A549 (cell line): ENCODE data around the gene DES. TPM values are rescaled to one million over a fixed set of nuclear protein-coding genes. Genes with fewer than 3 reads are reported as not detected.

Source experiments
- ATAC-seq, 2 experiments: fragments of 200-7000 bp in 1 of 2; fragments of >200 bp in 1 of 2; cut with Nextera tagmentation in 1 of 2; cut with Tn5 transposase in 1 of 2; 3 replicates each; pipeline versions ENCODE4 v1.8.0 to v1.9.1; 2018 to 2020; ENCODE audit warnings: mild to moderate bottlenecking in 1 of 2, moderate library complexity in 1 of 2
- CTCF ChIA-PET: fragments of 300-600 bp; sonication (Branson Sonifier 250); formaldehyde crosslinking; extraction: SDS; loops from one replicate; lab custom pipeline; 2021; ENCODE audit warnings: antibody characterized with exemption, inconsistent platforms; lab: Yijun Ruan, JAX
- POLR2A ChIA-PET: fragments of 350-600 bp; formaldehyde crosslinking; extraction: SDS; loops from one replicate; lab custom pipeline; 2021; ENCODE audit warnings: antibody characterized with exemption, inconsistent platforms; lab: Yijun Ruan, JAX
- DNase-seq, 2 experiments: peaks; one replicate each; pipeline versions ENCODE4 v3.0.0 to v3.0.0-alpha.2; 2011 to 2016; ENCODE audit warnings: low read depth in 1 of 2, low spot score in 1 of 2
- FAIRE-seq: peaks from 2 replicates; lab custom pipeline; 2011; peaks lifted over from hg19 to GRCh38; lab: Jason Lieb, UNC
- H3K27ac ChIP-seq, 2 experiments: fragments of >200 bp; sonication (Bioruptor Twin); formaldehyde crosslinking; 3 replicates each; pipeline ENCODE4 v1.5.1; 2016 to 2017
- H3K4me1 ChIP-seq: fragments of >200 bp; sonication (Bioruptor Twin); formaldehyde crosslinking; 3 replicates; pipeline ENCODE4 v1.6.1; 2016
- H3K4me2 ChIP-seq: fragments of >200 bp; sonication (Bioruptor Twin); formaldehyde crosslinking; 3 replicates; pipeline ENCODE4 v1.6.1; 2016
- H3K4me3 ChIP-seq: fragments of >200 bp; sonication (Bioruptor Twin); formaldehyde crosslinking; 3 replicates; pipeline ENCODE4 v1.5.1; 2016
- H3K9me3 ChIP-seq: fragments of >200 bp; sonication (Bioruptor Twin); formaldehyde crosslinking; 3 replicates; pipeline ENCODE4 v1.6.1; 2016
- BHLHE40 ChIP-seq: IDR thresholded peaks from 2 replicates; pipeline ENCODE4 v1.6.1; 2012; ENCODE audit warnings: low read depth, low read length, inconsistent platforms
- CBX2 ChIP-seq: fragments of 200-600 bp; sonication (generic); IDR thresholded peaks from 2 replicates; pipeline ENCODE4 v1.6.1; 2016; ENCODE audit warnings: low read depth, mild to moderate bottlenecking, borderline replicate concordance
- CBX8 ChIP-seq: fragments of 200-600 bp; sonication (generic); IDR thresholded peaks from 2 replicates; pipeline ENCODE4 v1.6.1; 2016
- CEBPB ChIP-seq, 2 experiments: fragments of >200 bp in 1 of 2; sonication (Bioruptor Twin) in 1 of 2; formaldehyde crosslinking in 1 of 2; IDR thresholded peaks; 2 replicates each; pipeline ENCODE4 v1.6.1; 2012 to 2016
- CHD2 ChIP-seq: fragments of 150-350 bp; IDR thresholded peaks from 2 replicates; pipeline ENCODE4 v1.6.1; 2014; ENCODE audit warnings: low read length; ENCODE audit not compliant: partially characterized antibody
- CTCF ChIP-seq: fragments of >200 bp; sonication (Bioruptor Twin); formaldehyde crosslinking; IDR thresholded peaks from 3 replicates; pipeline ENCODE4 v1.5.1; 2016
- EHF ChIP-seq: fragments of 250-450 bp; sonication (Bioruptor Pico); IDR thresholded peaks from 2 replicates; pipeline ENCODE4 v1.5.0; 2020; ENCODE audit warnings: mild to moderate bottlenecking
- EHMT2 ChIP-seq: fragments of 200-600 bp; sonication (generic); IDR thresholded peaks from 2 replicates; pipeline ENCODE4 v1.6.1; 2016; ENCODE audit warnings: antibody characterized with exemption, low read depth, mild to moderate bottlenecking, moderate library complexity
- ESRRA ChIP-seq: fragments of 150-350 bp; IDR thresholded peaks from 2 replicates; pipeline ENCODE4 v1.6.1; 2014; ENCODE audit warnings: mild to moderate bottlenecking, low read length, borderline replicate concordance
- GATA3 ChIP-seq: IDR thresholded peaks from 2 replicates; pipeline ENCODE4 v1.6.1; 2012; ENCODE audit warnings: borderline replicate concordance
- HDAC2 ChIP-seq: fragments of 200-600 bp; sonication (generic); IDR thresholded peaks from 2 replicates; pipeline ENCODE4 v1.6.1; 2016
- HEYL ChIP-seq: fragments of 250-450 bp; sonication (Bioruptor Pico); IDR thresholded peaks from 2 replicates; pipeline ENCODE4 v1.8.0; 2021; ENCODE audit warnings: mild to moderate bottlenecking, moderate library complexity
- HOXB13 ChIP-seq: fragments of 250-450 bp; sonication (Bioruptor Pico); IDR thresholded peaks from 2 replicates; pipeline ENCODE4 v1.5.0; 2020; ENCODE audit warnings: low read depth, mild to moderate bottlenecking, moderate library complexity
- JUN ChIP-seq, 2 experiments: fragments of >200 bp; sonication (Bioruptor Twin); formaldehyde crosslinking; IDR thresholded peaks; 2 replicates in 1 of 2; 3 replicates in 1 of 2; pipeline ENCODE4 v1.6.1; 2016 to 2017
- JUNB ChIP-seq: fragments of >200 bp; sonication (Bioruptor Twin); formaldehyde crosslinking; IDR thresholded peaks from 2 replicates; pipeline ENCODE4 v1.6.1; 2016
- KDM5A ChIP-seq: fragments of 200-600 bp; sonication (generic); IDR thresholded peaks from 2 replicates; pipeline ENCODE4 v1.6.1; 2016; ENCODE audit warnings: antibody characterized with exemption, mild to moderate bottlenecking
- MAFK ChIP-seq: fragments of 450-650 bp; IDR thresholded peaks from 2 replicates; pipeline ENCODE4 v1.6.1; 2014; ENCODE audit not compliant: partially characterized antibody
- MYC ChIP-seq: IDR thresholded peaks from 2 replicates; pipeline ENCODE4 v1.6.1; 2012; ENCODE audit warnings: mild to moderate bottlenecking, inconsistent platforms, low read length, improper control_type of control experiment, borderline replicate concordance
- NFE2L2 ChIP-seq: fragments of 150-350 bp; conservative IDR thresholded peaks from 2 replicates; pipeline ENCODE4 v1.6.1; 2014; ENCODE audit warnings: low read length
- NPAS2 ChIP-seq: fragments of 250-450 bp; sonication (Bioruptor Pico); IDR thresholded peaks from 2 replicates; pipeline ENCODE4 v1.8.0; 2022; ENCODE audit warnings: mild to moderate bottlenecking, moderate library complexity, borderline replicate concordance
- NR3C1 ChIP-seq: fragments of >200 bp; sonication (Bioruptor Twin); formaldehyde crosslinking; IDR thresholded peaks from 3 replicates; pipeline ENCODE4 v1.6.1; 2017
- POLR2AphosphoS2 ChIP-seq: conservative IDR thresholded peaks from 2 replicates; pipeline ENCODE4 v1.6.1; 2012; ENCODE audit warnings: low read length, improper control_type of control experiment, inconsistent platforms
- RAD21 ChIP-seq, 2 experiments: fragments of >200 bp in 1 of 2; sonication (Bioruptor Twin) in 1 of 2; formaldehyde crosslinking in 1 of 2; IDR thresholded peaks in 1 of 2; conservative IDR thresholded peaks in 1 of 2; 2 replicates in 1 of 2; 3 replicates in 1 of 2; pipeline ENCODE4 v1.6.1; 2012 to 2018; ENCODE audit warnings: inconsistent platforms in 1 of 2
- RARB ChIP-seq: fragments of 250-450 bp; sonication (Bioruptor Pico); IDR thresholded peaks from 2 replicates; pipeline ENCODE4 v1.8.0; 2021; ENCODE audit warnings: mild to moderate bottlenecking, moderate library complexity
- RFX5 ChIP-seq: fragments of 450-650 bp; IDR thresholded peaks from 2 replicates; pipeline ENCODE4 v1.7.1; 2014; ENCODE audit warnings: antibody characterized with exemption, mild to moderate bottlenecking, moderate library complexity
- SMC3 ChIP-seq: fragments of >200 bp; sonication (Bioruptor Twin); formaldehyde crosslinking; IDR thresholded peaks from 3 replicates; pipeline ENCODE4 v1.6.1; 2018; ENCODE audit warnings: inconsistent platforms
- TFCP2L1 ChIP-seq: fragments of 250-450 bp; sonication (Bioruptor Pico); IDR thresholded peaks from 2 replicates; pipeline ENCODE4 v1.5.0; 2021; ENCODE audit warnings: mild to moderate bottlenecking
- TP53 ChIP-seq: fragments of 250-450 bp; sonication (Bioruptor Pico); IDR thresholded peaks from 2 replicates; pipeline ENCODE4 v1.5.0; 2021; ENCODE audit warnings: mild to moderate bottlenecking, moderate library complexity
- ZC3H11A ChIP-seq: fragments of 450-650 bp; IDR thresholded peaks from 2 replicates; pipeline ENCODE4 v1.6.1; 2014; ENCODE audit warnings: antibody characterized with exemption, mild to moderate bottlenecking
- ZFP36 ChIP-seq: fragments of 450-650 bp; IDR thresholded peaks from 2 replicates; pipeline ENCODE4 v1.6.1; 2014; ENCODE audit warnings: borderline replicate concordance; ENCODE audit not compliant: partially characterized antibody
- WGBS: methylation state at CpG from one replicate; pipeline ENCODE4 v1.1.6; 2017; ENCODE audit errors: missing lambda C conversion rate; 5-methylcytosine and 5-hydroxymethylcytosine counted together
- polyA plus RNA-seq, 4 experiments: library from polyadenylated mRNA; depleted of rRNA in 3 of 4; stranded (reverse); fragments of >200 nt; fragmentation: RNase III in 1 of 4; extraction: RNeasy Plus Mini Kit Qiagen cat#74134 plus additional on column Dnase treatment in 1 of 4; gene quantifications; 2 replicates in 3 of 4; 3 replicates in 1 of 4; pipeline ENCODE4 v1.2.3, GENCODE V29; 2011 to 2017
- TF ChIP-seq, protein P1 (sequence below): fragments of >200 bp; sonication (Bioruptor Twin); formaldehyde crosslinking; IDR thresholded peaks from 2 replicates; pipeline ENCODE4 v1.6.1; 2016
- TF ChIP-seq, protein P2 (sequence below): IDR thresholded peaks from 2 replicates; pipeline ENCODE4 v1.6.1; 2012
- TF ChIP-seq, protein P3 (sequence below): fragments of 150-350 bp; IDR thresholded peaks from 2 replicates; pipeline ENCODE4 v1.6.1; 2014; ENCODE audit warnings: low read depth, mild to moderate bottlenecking, low read length
- TF ChIP-seq, protein P4 (sequence below): fragments of 250-450 bp; sonication (Bioruptor Pico); IDR thresholded peaks from 2 replicates; pipeline ENCODE4 v1.5.0; 2020; ENCODE audit warnings: low read depth, mild to moderate bottlenecking, moderate library complexity

DES gene
- polyA plus RNA-seq, 2 of the 4 experiments (the other 2 are of a cell fraction) = 0.06 TPM; not detected in 1

DNA sequence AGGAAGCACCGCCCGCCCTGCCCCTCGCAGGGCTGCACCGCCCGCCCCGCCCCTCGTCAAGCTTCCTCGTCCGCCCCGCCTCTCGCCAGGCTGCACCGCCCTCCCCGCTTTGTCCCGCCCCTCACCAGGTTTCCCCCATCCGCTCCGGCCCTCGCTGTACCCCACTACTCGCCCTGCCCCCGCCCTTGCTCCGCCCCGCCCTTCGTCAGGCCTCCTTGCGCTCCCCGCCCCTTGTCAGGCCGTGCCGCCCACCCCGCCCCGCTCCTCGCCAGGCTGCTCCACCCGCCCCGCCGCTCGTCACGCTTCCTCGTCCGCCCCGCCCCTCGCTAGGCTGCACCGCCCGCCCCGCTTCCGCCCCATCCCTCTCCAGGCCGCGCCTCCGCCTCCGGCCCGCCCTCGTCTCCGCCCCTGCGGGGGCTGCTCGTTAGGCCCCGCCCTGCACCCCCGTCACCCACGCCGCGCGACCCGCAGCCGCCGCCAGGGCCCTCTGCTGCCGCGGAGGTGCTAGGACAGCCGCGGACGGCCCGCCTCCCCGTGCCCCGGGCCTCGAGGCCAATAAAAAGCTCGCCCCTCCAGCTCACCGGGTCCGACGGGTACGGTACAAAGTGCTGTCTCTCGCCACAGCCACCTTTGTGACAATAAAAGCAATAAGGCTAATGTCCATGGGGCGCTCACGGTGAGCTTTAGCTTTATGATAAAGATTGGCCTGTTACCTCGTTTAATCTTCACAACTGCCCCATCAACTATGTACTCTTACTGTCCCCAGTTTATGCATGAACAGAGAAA is 29.9 kb upstream of the DES start:
- Histone ChIP-seq H3K4me1 (peaks cover 9% of the 10 kb centered on the region), H3K4me2 (peak overlapping the region; percentile 91), H3K27ac (peak overlapping the region; percentile 75 to 96), H3K4me3 (peak overlapping the region; percentile 99), H3K9me3 (no peaks in the 10 kb centered on the region)
- CTCF ChIA-PET = interaction anchor here (0.5 to 7.7 kb wide), 24 partner anchors 9 to 330 kb away, joined by 3 to 90 read pairs (median 4); partner anchors contain the start of genes CNPPD1 and DNAJB2
- POLR2A ChIA-PET = interaction anchor here (0.6 to 2.1 kb wide), 16 partner anchors 11 to 386 kb away, joined by 3 to 16 read pairs (median 4); partner anchors contain the start of genes GLB1L, GMPPA, STK11IP and STK16
- ATAC-seq (peak; percentile 77 to 82), FAIRE-seq (no peak), DNase-seq (peak; percentile 76 to 96)
- 4% methylated on average over 5 of the region's 78 CpGs for WGBS
- no peak for TF ChIP-seq NR3C1
- TF ChIP-seq MYC = peak; percentile 50; the same call in 1 of the 2 replicates
- no peak for TF ChIP-seq EHMT2
- no peak for TF ChIP-seq CEBPB (IDR thresholded peaks at IDR 0.05)
- TF ChIP-seq ESRRA = no peak
- no peak for TF ChIP-seq HDAC2
- no peak for TF ChIP-seq RFX5
- TF ChIP-seq CBX8 = no peak
- no peak for TF ChIP-seq GATA3
- TF ChIP-seq POLR2AphosphoS2 = no peak
- TF ChIP-seq JUNB = no peak
- TF ChIP-seq, protein P1, sequence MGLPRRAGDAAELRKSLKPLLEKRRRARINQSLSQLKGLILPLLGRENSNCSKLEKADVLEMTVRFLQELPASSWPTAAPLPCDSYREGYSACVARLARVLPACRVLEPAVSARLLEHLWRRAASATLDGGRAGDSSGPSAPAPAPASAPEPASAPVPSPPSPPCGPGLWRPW = no peak
- no peak for TF ChIP-seq ZC3H11A
- TF ChIP-seq, protein P2, sequence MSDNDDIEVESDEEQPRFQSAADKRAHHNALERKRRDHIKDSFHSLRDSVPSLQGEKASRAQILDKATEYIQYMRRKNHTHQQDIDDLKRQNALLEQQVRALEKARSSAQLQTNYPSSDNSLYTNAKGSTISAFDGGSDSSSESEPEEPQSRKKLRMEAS = peak; percentile 79
- TF ChIP-seq BHLHE40 = no peak
- no peak for TF ChIP-seq MAFK
- TF ChIP-seq HOXB13 (CRISPR knock-in tag) = no peak
- no peak for TF ChIP-seq CHD2
- no peak for TF ChIP-seq TP53 (CRISPR knock-in tag)
- TF ChIP-seq RAD21 (conservative IDR thresholded peaks at IDR 0.05 in 1 of 2, IDR thresholded peaks at IDR 0.05 in 1 of 2) = peak in 1 of 2 experiments; percentile 38; a peak in 1 of 5 replicates
- TF ChIP-seq KDM5A = no peak
- TF ChIP-seq, protein P3, sequence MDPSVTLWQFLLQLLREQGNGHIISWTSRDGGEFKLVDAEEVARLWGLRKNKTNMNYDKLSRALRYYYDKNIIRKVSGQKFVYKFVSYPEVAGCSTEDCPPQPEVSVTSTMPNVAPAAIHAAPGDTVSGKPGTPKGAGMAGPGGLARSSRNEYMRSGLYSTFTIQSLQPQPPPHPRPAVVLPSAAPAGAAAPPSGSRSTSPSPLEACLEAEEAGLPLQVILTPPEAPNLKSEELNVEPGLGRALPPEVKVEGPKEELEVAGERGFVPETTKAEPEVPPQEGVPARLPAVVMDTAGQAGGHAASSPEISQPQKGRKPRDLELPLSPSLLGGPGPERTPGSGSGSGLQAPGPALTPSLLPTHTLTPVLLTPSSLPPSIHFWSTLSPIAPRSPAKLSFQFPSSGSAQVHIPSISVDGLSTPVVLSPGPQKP = no peak
- TF ChIP-seq RARB = no peak
- TF ChIP-seq NPAS2 = no peak
- TF ChIP-seq CTCF = peak; percentile 39; the same call in 2 of the 3 replicates
- TF ChIP-seq ZFP36 = no peak
- TF ChIP-seq CBX2 = no peak
- TF ChIP-seq SMC3 = peak; percentile 50; the same call in 1 of the 3 replicates
- TF ChIP-seq, protein P4, sequence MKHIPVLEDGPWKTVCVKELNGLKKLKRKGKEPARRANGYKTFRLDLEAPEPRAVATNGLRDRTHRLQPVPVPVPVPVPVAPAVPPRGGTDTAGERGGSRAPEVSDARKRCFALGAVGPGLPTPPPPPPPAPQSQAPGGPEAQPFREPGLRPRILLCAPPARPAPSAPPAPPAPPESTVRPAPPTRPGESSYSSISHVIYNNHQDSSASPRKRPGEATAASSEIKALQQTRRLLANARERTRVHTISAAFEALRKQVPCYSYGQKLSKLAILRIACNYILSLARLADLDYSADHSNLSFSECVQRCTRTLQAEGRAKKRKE = no peak
- TF ChIP-seq JUN (IDR thresholded peaks at IDR 0.05) = peak in 1 of 2 experiments; percentile 5; a peak in 1 of 5 replicates
- no peak for TF ChIP-seq NFE2L2
- no peak for TF ChIP-seq EHF (CRISPR knock-in tag)
- TF ChIP-seq HEYL = no peak
- TF ChIP-seq TFCP2L1 (CRISPR knock-in tag) = no peak
